K562 (cell line): ENCODE results near the gene ZKSCAN4. TPM values are rescaled to one million over a fixed set of nuclear protein-coding genes. Genes with fewer than 3 reads are reported as not detected.

Source experiments
- IRF9 ChIP-seq: fragments of 450-650 bp; IDR thresholded peaks from 2 replicates; pipeline ENCODE4 v1.6.1; 2016; ENCODE audit warnings: missing biosample characterization, missing genetic modification characterization
- PTTG1 ChIP-seq: fragments of 450-650 bp; IDR thresholded peaks from 2 replicates; pipeline ENCODE4 v1.6.1; 2016; ENCODE audit warnings: low read depth, mild to moderate bottlenecking, missing genetic modification characterization, missing compliant biosample characterization
- RAD51 ChIP-seq: fragments of 450-650 bp; IDR thresholded peaks from 2 replicates; pipeline ENCODE4 v1.7.1; 2016; ENCODE audit warnings: low read depth, mild to moderate bottlenecking, borderline replicate concordance
- THAP7 ChIP-seq: fragments of 250-450 bp; sonication (Bioruptor Pico); IDR thresholded peaks from 2 replicates; pipeline ENCODE4 v1.5.0; 2021
- ZHX1 ChIP-seq: fragments of 150-350 bp; conservative IDR thresholded peaks from 2 replicates; pipeline ENCODE4 v1.6.1; 2014; ENCODE audit warnings: low read length
- ZNF318 ChIP-seq, 2 experiments: fragments of 450-650 bp; IDR thresholded peaks; 2 replicates each; pipeline ENCODE4 v1.6.1; 2016; ENCODE audit warnings: mild to moderate bottlenecking in 2 of 2, borderline replicate concordance in 1 of 2, low read depth in 1 of 2, moderate library complexity in 1 of 2
- ZNF354B ChIP-seq: fragments of 250-450 bp; sonication (Bioruptor Pico); IDR thresholded peaks from 2 replicates; pipeline ENCODE4 v1.4.0; 2020
- polyA plus RNA-seq, 8 experiments: library from polyadenylated mRNA; depleted of rRNA in 4 of 8; stranded (reverse) in 5 of 8; unstranded in 3 of 8; fragments of >200 nt; fragmentation: Nextera tagmentation in 2 of 8; fragmentation: Illumina TruSeq in 1 of 8; extraction: Ambion mirVana in 2 of 8; extraction: Trizol in 1 of 8; gene quantifications; 2 replicates each; pipeline versions ENCODE4 v1.2.1 to v1.2.3, GENCODE V29; 2011 to 2014; ENCODE audit warnings: inconsistent platforms in 1 of 8, missing spikeins in 1 of 8
- total RNA-seq, 7 experiments: library from RNA; depleted of rRNA in 6 of 7; stranded (reverse); fragments of >200 nt in 6 of 7; fragmentation: Illumina TruSeq in 2 of 7; extraction: Trizol in 2 of 7; gene quantifications; 2 replicates each; pipeline versions ENCODE4 v1.2.1 to v1.2.3, GENCODE V29; 2011 to 2021; ENCODE audit warnings: low replicate concordance in 1 of 7
- TF ChIP-seq, protein P1 (sequence below): conservative IDR thresholded peaks from 2 replicates; pipeline ENCODE4 v1.6.1; 2011; ENCODE audit warnings: low read depth, mild to moderate bottlenecking, low read length; ENCODE audit not compliant: control insufficient read depth
- TF ChIP-seq, protein P2 (sequence below), 2 experiments: fragments of 450-650 bp in 1 of 2; sonication (generic) in 1 of 2; formaldehyde crosslinking in 1 of 2; IDR thresholded peaks in 1 of 2; conservative IDR thresholded peaks in 1 of 2; 2 replicates each; pipeline versions ENCODE4 v1.6.1 to v1.8.1; 2016 to 2023; ENCODE audit warnings: mild to moderate bottlenecking in 2 of 2, moderate library complexity in 2 of 2, inconsistent platforms in 1 of 2, missing genetic modification reagents in 1 of 2

The ZKSCAN4 gene
- total and polyA plus RNA-seq, 9 of the 15 experiments (the other 6 are each of a cell fraction or from before 2014, with no cell fraction given) = 1.2 to 5.3 (median 4.7) TPM

DNA sequence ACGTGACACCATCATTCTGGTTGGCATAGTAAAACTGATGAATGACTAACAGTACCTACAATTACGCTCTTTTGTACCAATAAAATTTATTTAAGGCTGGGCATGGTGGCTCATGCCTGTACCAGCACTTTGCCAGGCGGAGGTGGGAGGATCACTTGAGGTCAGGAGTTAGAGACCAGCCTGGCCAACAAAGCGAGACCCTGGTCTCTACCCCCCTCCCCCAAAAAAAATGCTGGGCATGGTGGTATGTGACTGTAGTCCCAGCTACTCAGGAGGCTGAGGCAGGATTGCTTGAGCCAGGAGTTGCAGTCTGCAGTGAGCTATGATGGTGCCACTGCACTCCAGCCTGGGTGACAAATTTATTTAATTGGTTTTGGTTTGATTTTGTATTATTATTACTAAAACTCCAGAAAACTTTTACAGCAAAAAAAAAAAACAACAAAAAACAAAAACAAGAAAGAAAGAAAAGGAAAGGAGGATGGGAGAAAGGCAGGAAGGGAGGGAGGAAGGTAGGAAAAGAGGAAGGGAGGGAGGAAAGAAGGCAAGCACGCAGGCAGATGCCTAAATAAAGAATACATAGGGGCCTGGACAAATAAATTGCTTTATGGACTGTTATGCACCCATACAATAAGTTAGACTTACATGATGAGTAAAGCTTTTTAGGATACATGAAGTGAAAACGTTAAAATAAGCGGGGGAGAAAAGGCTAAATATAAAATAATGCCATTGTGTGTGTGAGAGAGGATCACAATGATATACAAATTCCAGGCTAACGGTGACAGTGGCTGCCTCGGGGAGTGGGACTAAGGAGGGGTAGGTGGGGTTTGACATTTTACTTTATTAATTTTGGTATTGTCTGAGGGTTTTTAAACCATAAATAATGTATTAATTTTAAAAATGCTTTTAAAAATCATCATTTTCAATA is 27.7 kb downstream of the ZKSCAN4 start (continued):
- TF ChIP-seq THAP7 (CRISPR knock-in tag) (no peak), ZHX1 (no peak), IRF9 (no peak), ZNF354B (CRISPR knock-in tag) (no peak), RAD51 (no peak), ZNF318 (IDR thresholded peaks at IDR 0.05; ENCODE audit: borderline replicate concordance in 1 of 2, low read depth in 1 of 2) (no peak), PTTG1 (tag) (no peak)
- TF ChIP-seq, protein P1, sequence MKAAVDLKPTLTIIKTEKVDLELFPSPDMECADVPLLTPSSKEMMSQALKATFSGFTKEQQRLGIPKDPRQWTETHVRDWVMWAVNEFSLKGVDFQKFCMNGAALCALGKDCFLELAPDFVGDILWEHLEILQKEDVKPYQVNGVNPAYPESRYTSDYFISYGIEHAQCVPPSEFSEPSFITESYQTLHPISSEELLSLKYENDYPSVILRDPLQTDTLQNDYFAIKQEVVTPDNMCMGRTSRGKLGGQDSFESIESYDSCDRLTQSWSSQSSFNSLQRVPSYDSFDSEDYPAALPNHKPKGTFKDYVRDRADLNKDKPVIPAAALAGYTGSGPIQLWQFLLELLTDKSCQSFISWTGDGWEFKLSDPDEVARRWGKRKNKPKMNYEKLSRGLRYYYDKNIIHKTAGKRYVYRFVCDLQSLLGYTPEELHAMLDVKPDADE = no peak
- TF ChIP-seq, protein P2, sequence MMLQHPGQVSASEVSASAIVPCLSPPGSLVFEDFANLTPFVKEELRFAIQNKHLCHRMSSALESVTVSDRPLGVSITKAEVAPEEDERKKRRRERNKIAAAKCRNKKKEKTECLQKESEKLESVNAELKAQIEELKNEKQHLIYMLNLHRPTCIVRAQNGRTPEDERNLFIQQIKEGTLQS (IDR thresholded peaks at IDR 0.05) = no peak
- TF ChIP-seq, protein P2 (CRISPR knock-in tag; conservative IDR thresholded peaks at IDR 0.05) = no peak
